AG09309 (cell line): ENCODE measurements around the gene NKAIN2.

ENCODE experiments used
- DNase-seq: peaks from one replicate; pipeline ENCODE4 v3.0.0-alpha.2; 2010; ENCODE audit warnings: low read depth
- H3K4me3 ChIP-seq: 2 replicates; pipeline ENCODE4 v1.5.1; 2011; ENCODE audit warnings: mild to moderate bottlenecking, low read depth, low read length, moderate library complexity; ENCODE audit not compliant: control insufficient read depth
- CTCF ChIP-seq: IDR thresholded peaks from 2 replicates; pipeline ENCODE4 v1.5.1; 2011; ENCODE audit warnings: mild to moderate bottlenecking, low read depth, low read length, inconsistent platforms; ENCODE audit not compliant: insufficient read depth, control insufficient read depth; ENCODE audit errors: missing control alignments

Gene NKAIN2

GRCh38 chr6:124493259-124493658, 689.6 kb downstream of the NKAIN2 start:
- no peak for TF ChIP-seq CTCF
- H3K4me3 ChIP-seq, result no peak overlapping the region
- DNase-seq, result no peak

- DNase-seq, result no peak
- H3K4me3 ChIP-seq, result no peak overlapping the region
- no peak for TF ChIP-seq CTCF
Measured at GRCh38 chr6:124494956-124495664, 691.4 kb downstream of the NKAIN2 start.

DNA sequence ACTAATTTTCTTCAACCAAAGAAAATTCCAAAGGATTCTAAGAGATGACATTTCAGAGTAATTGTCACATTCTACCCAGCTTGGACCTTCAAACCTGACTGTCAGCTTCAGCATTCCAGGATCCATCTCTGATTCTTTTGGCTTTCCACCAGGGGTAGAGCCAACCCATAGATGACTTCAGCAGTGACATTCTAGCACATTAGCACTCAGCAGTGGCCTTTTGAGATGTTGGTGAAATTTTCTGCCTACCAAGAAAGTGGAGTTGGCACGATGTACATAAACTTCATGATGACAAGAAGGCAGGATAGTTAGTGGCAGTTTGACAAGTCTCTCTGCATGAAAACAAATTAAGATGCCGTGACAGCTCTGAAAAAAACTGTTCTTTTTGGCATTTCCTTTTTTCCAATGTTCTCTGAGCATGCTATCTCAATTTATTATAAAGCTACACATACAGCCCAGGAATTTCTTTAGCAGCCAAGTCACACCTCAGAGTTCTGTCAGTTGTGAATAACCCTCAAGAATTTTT, 692.1 kb downstream of the NKAIN2 start:
- DNase-seq, result no peak
- H3K4me3 ChIP-seq, result no peak overlapping the region
- no peak for TF ChIP-seq CTCF

DNA sequence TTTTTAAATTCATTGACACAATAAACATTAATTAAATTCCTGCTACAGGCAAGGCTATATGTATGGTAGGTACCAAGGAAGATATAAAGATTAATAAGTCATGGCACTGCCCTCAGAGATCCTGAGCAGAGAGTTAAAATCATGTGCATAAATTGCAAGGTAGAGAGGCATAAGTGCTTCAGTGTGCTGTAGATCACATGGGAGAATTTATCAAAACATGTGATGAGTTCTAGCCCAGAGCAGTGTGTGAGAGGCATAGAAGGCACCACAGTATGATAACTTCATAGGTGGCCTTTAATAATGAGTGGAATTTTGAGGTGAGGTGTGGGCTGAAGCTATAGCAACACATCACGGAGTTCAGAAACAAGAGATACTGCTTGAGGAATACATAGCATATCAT, 692.7 kb downstream of the NKAIN2 start:
- TF ChIP-seq CTCF, result no peak
- DNase-seq, result no peak
- no peak overlapping the region for H3K4me3 ChIP-seq

DNA sequence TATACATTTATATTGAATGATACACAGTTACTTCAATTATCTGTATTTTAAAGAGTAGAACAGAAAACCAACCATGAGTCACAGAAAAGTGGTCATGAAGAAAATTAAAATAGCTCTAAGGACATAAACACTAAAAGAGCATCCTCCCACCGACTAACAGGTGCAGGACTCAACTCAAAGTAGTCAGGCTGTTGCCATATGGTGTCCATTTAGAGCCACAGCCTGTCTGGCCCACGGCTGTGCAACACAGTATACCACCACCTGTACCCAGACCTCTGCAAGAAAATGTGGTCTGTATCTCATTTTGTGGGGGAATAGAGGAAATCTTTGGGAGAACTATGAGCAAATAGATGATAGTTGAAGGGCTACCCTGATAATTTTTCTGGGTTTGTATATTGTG, 708.8 kb downstream of the NKAIN2 start:
- no peak for TF ChIP-seq CTCF
- DNase-seq, result no peak
- H3K4me3 ChIP-seq, result no peak overlapping the region

- no peak overlapping the region for H3K4me3 ChIP-seq
- TF ChIP-seq CTCF, result no peak
- DNase-seq, result no peak
Measured at GRCh38 chr6:124517339-124517738, 713.7 kb downstream of the NKAIN2 start.
